H1 (cell line): ENCODE results near the gene RAB35. TPM values are rescaled to one million over a fixed set of nuclear protein-coding genes. Genes with fewer than 3 reads are reported as not detected.

Experiments
- CTCF ChIA-PET: fragments of 300-600 bp; sonication (Branson Sonifier 250); formaldehyde crosslinking; loops from one replicate; lab custom pipeline; 2021; ENCODE audit not compliant: partially characterized antibody; lab: Charles Lee
- POLR2A ChIA-PET: fragments of 300-600 bp; sonication (Branson Sonifier 250); formaldehyde crosslinking; loops from one replicate; lab custom pipeline; 2021; ENCODE audit warnings: inconsistent platforms; ENCODE audit not compliant: partially characterized antibody; lab: Charles Lee
- DNase-seq, 2 experiments: peaks; one replicate each; pipeline versions ENCODE4 v3.0.0 to v3.0.0-alpha.2; 2010 to 2022; ENCODE audit warnings: low spot score in 2 of 2, low read depth in 1 of 2, mixed read lengths in 1 of 2
- FAIRE-seq: peaks from 2 replicates; lab custom pipeline; 2011; peaks lifted over from hg19 to GRCh38; lab: Jason Lieb, UNC
- H2AFZ ChIP-seq: 2 replicates; pipeline ENCODE4 v1.8.1; 2012; ENCODE audit warnings: low read length, inconsistent platforms
- H2AK5ac ChIP-seq: 2 replicates; pipeline ENCODE4 v1.6.1; 2013; ENCODE audit warnings: low read depth, low read length
- H2BK120ac ChIP-seq: replicated peaks from 2 replicates; pipeline ENCODE3; 2013; ENCODE audit warnings: low read depth, low read length, inconsistent platforms
- H2BK12ac ChIP-seq: 2 replicates; pipeline ENCODE4 v1.6.1; 2013; ENCODE audit warnings: low read depth, low read length
- H2BK15ac ChIP-seq: 2 replicates; pipeline ENCODE4 v1.6.1; 2013; ENCODE audit warnings: low read length
- H2BK20ac ChIP-seq: 2 replicates; pipeline ENCODE4 v1.6.1; 2013; ENCODE audit warnings: low read length
- H2BK5ac ChIP-seq: 2 replicates; pipeline ENCODE4 v1.6.1; 2013; ENCODE audit warnings: low read depth, low read length
- H3K14ac ChIP-seq: 2 replicates; pipeline ENCODE4 v1.6.1; 2013; ENCODE audit warnings: inconsistent platforms; ENCODE audit not compliant: insufficient read length
- H3K18ac ChIP-seq: 2 replicates; pipeline ENCODE4 v1.6.1; 2013; ENCODE audit warnings: low read length; ENCODE audit errors: extremely low read depth
- H3K23ac ChIP-seq: 2 replicates; pipeline ENCODE4 v1.6.1; 2013; ENCODE audit warnings: inconsistent platforms; ENCODE audit not compliant: insufficient read length
- H3K23me2 ChIP-seq: 2 replicates; pipeline ENCODE4 v1.6.1; 2013; ENCODE audit warnings: low read depth, low read length
- H3K27ac ChIP-seq: 2 replicates; pipeline ENCODE4 v1.6.1; 2011; ENCODE audit warnings: low read depth, low read length, inconsistent platforms
- H3K27me3 ChIP-seq, 4 experiments: replicated peaks in 1 of 4; 1 replicate in 1 of 4; 2 replicates in 3 of 4; pipeline versions ENCODE4 v1.6.1 to v1.8.1; 2011 to 2013; ENCODE audit warnings: low read length in 3 of 4, mild to moderate bottlenecking in 3 of 4, inconsistent platforms in 2 of 4, mixed read lengths in 2 of 4, moderate library complexity in 1 of 4; ENCODE audit not compliant: control insufficient read depth in 3 of 4, insufficient read depth in 3 of 4; ENCODE audit errors: extremely low read depth in 1 of 4
- H3K36me3 ChIP-seq, 4 experiments: 2 replicates each; pipeline versions ENCODE4 v1.6.1 to v1.8.1; 2011 to 2013; ENCODE audit warnings: mild to moderate bottlenecking in 4 of 4, low read length in 3 of 4, moderate library complexity in 2 of 4, control low read depth in 1 of 4, inconsistent platforms in 1 of 4; ENCODE audit not compliant: insufficient read depth in 4 of 4, control insufficient read depth in 2 of 4
- H3K4ac ChIP-seq: replicated peaks from 2 replicates; pipeline ENCODE3; 2013; ENCODE audit warnings: low read length, low read depth, mixed read lengths, inconsistent platforms; ENCODE audit not compliant: insufficient read length
- H3K4me1 ChIP-seq, 4 experiments: replicated peaks in 1 of 4; 1 replicate in 1 of 4; 2 replicates in 3 of 4; pipeline versions ENCODE4 v1.6.1 to v1.8.1; 2011 to 2013; ENCODE audit warnings: low read length in 3 of 4, inconsistent platforms in 2 of 4, mixed read lengths in 1 of 4; ENCODE audit not compliant: insufficient read depth in 4 of 4, control insufficient read depth in 3 of 4
- H3K4me2 ChIP-seq, 2 experiments: 2 replicates each; pipeline versions ENCODE4 v1.6.1 to v1.8.1; 2011 to 2013; ENCODE audit warnings: low read depth in 2 of 2, low read length in 2 of 2, control low read depth in 1 of 2, inconsistent platforms in 1 of 2, mild to moderate bottlenecking in 1 of 2; ENCODE audit not compliant: insufficient read depth in 1 of 2
- H3K4me3 ChIP-seq, 4 experiments: fragments of 200-600, 300-600 bp in 1 of 4; sonication (generic), shearing (Covaris generic), sonication (Bioruptor Twin) in 1 of 4; 2 replicates each; pipeline versions ENCODE4 v1.5.1 to v1.8.1; 2011 to 2016; ENCODE audit warnings: low read length in 4 of 4, low read depth in 3 of 4, control low read depth in 2 of 4, inconsistent platforms in 2 of 4, mild to moderate bottlenecking in 2 of 4, mixed read lengths in 1 of 4, moderate library complexity in 1 of 4; ENCODE audit not compliant: insufficient read depth in 2 of 4; ENCODE audit errors: extremely low read depth in 1 of 4
- H3K56ac ChIP-seq: replicated peaks from 2 replicates; pipeline ENCODE3; 2013; ENCODE audit warnings: low read depth, mild to moderate bottlenecking, mixed read lengths, low read length, inconsistent platforms; ENCODE audit not compliant: insufficient read length
- H3K79me1 ChIP-seq: 2 replicates; pipeline ENCODE4 v1.6.1; 2013; ENCODE audit warnings: low read depth, low read length, control low read depth
- H3K79me2 ChIP-seq, 2 experiments: 2 replicates each; pipeline versions ENCODE4 v1.6.1 to v1.8.1; 2012 to 2013; ENCODE audit warnings: low read length in 2 of 2, mild to moderate bottlenecking in 2 of 2, inconsistent platforms in 1 of 2; ENCODE audit not compliant: insufficient read depth in 2 of 2, control insufficient read depth in 1 of 2
- H3K9ac ChIP-seq, 4 experiments: replicated peaks in 1 of 4; 1 replicate in 1 of 4; 2 replicates in 3 of 4; pipeline versions ENCODE4 v1.6.1 to v1.8.1; 2011 to 2013; ENCODE audit warnings: low read depth in 3 of 4, low read length in 3 of 4, control low read depth in 2 of 4, mild to moderate bottlenecking in 2 of 4, moderate library complexity in 2 of 4, inconsistent platforms in 1 of 4; ENCODE audit errors: extremely low read depth in 1 of 4
- H3K9me3 ChIP-seq, 2 experiments: 2 replicates each; pipeline versions ENCODE4 v1.6.1 to v1.8.1; 2012 to 2013; ENCODE audit warnings: mild to moderate bottlenecking in 2 of 2, moderate library complexity in 2 of 2, control low read depth in 1 of 2, inconsistent platforms in 1 of 2, low read depth in 1 of 2, low read length in 1 of 2, mixed read lengths in 1 of 2; ENCODE audit not compliant: insufficient read depth in 2 of 2
- H4K20me1 ChIP-seq, 2 experiments: replicated peaks in 1 of 2; 2 replicates each; pipeline versions ENCODE3 to v1.8.1; 2011 to 2013; ENCODE audit warnings: inconsistent platforms in 2 of 2, low read length in 2 of 2, mild to moderate bottlenecking in 1 of 2; ENCODE audit not compliant: insufficient read depth in 2 of 2, control insufficient read depth in 1 of 2
- H4K5ac ChIP-seq: 2 replicates; pipeline ENCODE4 v1.6.1; 2013; ENCODE audit warnings: low read length, low read depth, mixed read lengths, inconsistent platforms; ENCODE audit not compliant: insufficient read length
- H4K8ac ChIP-seq: 2 replicates; pipeline ENCODE4 v1.8.0; 2013; ENCODE audit warnings: mild to moderate bottlenecking, moderate library complexity, low read length, inconsistent platforms; ENCODE audit not compliant: insufficient read depth; ENCODE audit errors: extremely low read depth
- H4K91ac ChIP-seq: replicated peaks from 2 replicates; pipeline ENCODE3; 2013; ENCODE audit warnings: low read length, mixed read lengths, inconsistent platforms; ENCODE audit not compliant: insufficient read length
- BCL11A ChIP-seq, 2 experiments: IDR thresholded peaks; one replicate each; pipeline ENCODE4 v1.6.1; 2011; ENCODE audit warnings: low read depth in 2 of 2, low read length in 2 of 2, mild to moderate bottlenecking in 2 of 2
- EGR1 ChIP-seq: IDR thresholded peaks from 2 replicates; pipeline ENCODE4 v1.6.1; 2011; ENCODE audit warnings: low read depth, low read length, borderline replicate concordance
- EP300 ChIP-seq, 2 experiments: IDR thresholded peaks; 1 replicate in 1 of 2; 2 replicates in 1 of 2; pipeline ENCODE4 v1.6.1; 2011 to 2012; ENCODE audit warnings: low read depth in 2 of 2, low read length in 2 of 2, mild to moderate bottlenecking in 2 of 2, borderline replicate concordance in 1 of 2, inconsistent platforms in 1 of 2, moderate library complexity in 1 of 2
- HDAC6 ChIP-seq: IDR thresholded peaks from one replicate; pipeline ENCODE4 v1.7.1; 2012; ENCODE audit warnings: low read depth, mild to moderate bottlenecking, inconsistent platforms, low read length, moderate library complexity
- KDM4A ChIP-seq: IDR thresholded peaks from one replicate; pipeline ENCODE4 v1.7.1; 2012; ENCODE audit warnings: low read depth, mild to moderate bottlenecking, moderate library complexity, low read length, inconsistent platforms; ENCODE audit not compliant: severe bottlenecking
- WGBS, 2 experiments: shearing (Covaris generic) in 1 of 2; methylation state at CpG; one replicate each; pipeline versions ENCODE4 v1.1.6 to v1.1.7; 2013 to 2015; ENCODE audit warnings: low lambda C conversion rate in 2 of 2, mixed read lengths in 2 of 2, inconsistent platforms in 1 of 2, low coverage in 1 of 2, missing lambda C conversion rate in 1 of 2; ENCODE audit not compliant: insufficient replicate concordance in 2 of 2, insufficient coverage in 1 of 2, insufficient read length in 1 of 2; ENCODE audit errors: extremely low coverage in 1 of 2, missing lambda C conversion rate in 1 of 2; 5-methylcytosine and 5-hydroxymethylcytosine counted together
- long read RNA-seq, 2 experiments: library from RNA in 1 of 2; library from capped mRNA in 1 of 2; stranded (forward); transcript quantifications; one replicate each; pipeline ENCODE4 v2.0.0, GENCODE V29; 2021; ENCODE audit warnings: inconsistent platforms in 1 of 2
- polyA minus RNA-seq, 3 experiments: library from RNA; depleted of rRNA, polyadenylated mRNA; stranded (reverse); fragments of >200 nt; gene quantifications; 1 replicate in 2 of 3; 2 replicates in 1 of 3; pipeline ENCODE4 v1.2.3, GENCODE V29; 2011
- polyA plus RNA-seq, 7 experiments: library from polyadenylated mRNA; depleted of rRNA in 3 of 7; stranded (reverse) in 5 of 7; unstranded in 2 of 7; fragments of >200 nt in 5 of 7; fragments of 200-250 nt in 2 of 7; gene quantifications; 1 replicate in 5 of 7; 2 replicates in 1 of 7; 4 replicates in 1 of 7; pipeline versions ENCODE4 v1.2.1 to v1.2.3, GENCODE V29; 2011 to 2013; ENCODE audit warnings: missing spikeins in 2 of 7, mixed read lengths in 2 of 7
- total RNA-seq: library from RNA; stranded (reverse); fragmentation: NEBNext Ultra II Directional; extraction: Animal tissue kit (Norgen Biotek cat#: 25700); gene quantifications from 2 replicates; pipeline ENCODE4 v1.2.1, GENCODE V29; 2021

Gene RAB35
- total RNA-seq (39.0 and 45.7 TPM in 2 replicates), polyA plus RNA-seq (2011; rRNA removed) (33.4 and 45.8 TPM in 2 replicates), polyA minus RNA-seq (2011; rRNA and poly(A)+ RNA removed) (34.0 and 46.0 TPM in 2 replicates)
- polyA plus RNA-seq (2011; cell fraction: cytosol; rRNA removed), result 29.0 TPM
- 37.5 TPM for polyA plus RNA-seq (2011; cell fraction: nucleus; rRNA removed)
- polyA plus RNA-seq (2012, experiment 1 of 2), result 35.9 to 43.8 TPM (median 40.9 TPM) in 4 replicates
- polyA plus RNA-seq (2012, experiment 2 of 2), result 38.3 TPM
- polyA plus RNA-seq (2013, experiment 1 of 2), result 27.7 TPM
- 29.3 TPM for polyA plus RNA-seq (2013, experiment 2 of 2)
- polyA minus RNA-seq (2011; cell fraction: cytosol; rRNA and poly(A)+ RNA removed), result 16.2 TPM
- polyA minus RNA-seq (2011; cell fraction: nucleus; rRNA and poly(A)+ RNA removed), result 12.0 TPM
- long read RNA-seq, experiment 1, partial matches to known transcripts, result 9 of 28 reads
- long read RNA-seq, experiment 1, other reads (novel, unspliced or antisense), result 15 of 28 reads
- long read RNA-seq, experiment 2, partial matches to known transcripts, result 1 of 6 reads
- long read RNA-seq, experiment 2, other reads (novel, unspliced or antisense), result 3 of 6 reads

GRCh38 chr12:120116441-120116791, at the start of gene RAB35:
Gene RAB35, minus strand, starts transcription at chr12:120116753. Its CDS starts 103 bp downstream, at chr12:120116650.
- TF ChIP-seq EP300 (IDR thresholded peaks at IDR 0.05; ENCODE audit: borderline replicate concordance in 1 of 2, low read depth in 2 of 2, low read length in 2 of 2) (peak in 1 of 2 experiments; percentile 24; a peak in 1 of 3 replicates), HDAC6 (no peak), BCL11A (IDR thresholded peaks at IDR 0.05; ENCODE audit: low read depth in 2 of 2, low read length in 2 of 2) (no peak), KDM4A (peak; percentile 34), EGR1 (peak; percentile 47; the same call in 1 of the 2 replicates)
- TF ChIP-seq, all 59 proteins: peak for 3
- WGBS, 2 experiments, result 0% methylated on average over 3 of the region's 50 CpGs; no CpG with 5 or more reads in 1 of the 2 experiments
- ChIA-PET POLR2A (interaction anchor here (0.6 to 16.6 kb wide), 17 partner anchors 9 to 1966 kb away, joined by 3 to 266 read pairs (median 5); partner anchors contain the start of genes GCN1, RNU4-1, RNU4-2 and RPLP0), CTCF (interaction anchor here (1.0 to 3.6 kb wide), 7 partner anchors 9 to 149 kb away, joined by 3 to 12 read pairs (median 4); partner anchors contain the start of gene PXN)
- H2BK5ac ChIP-seq, result peak within 1 kb of the TSS; percentile 90
- peak within 1 kb of the TSS; percentile 87 for H4K8ac ChIP-seq
- no peak within 1 kb of the TSS; the same call in none of the 2 replicates for H2BK15ac ChIP-seq
- H3K4me2 ChIP-seq, result peak within 1 kb of the TSS; percentile 75 to 90
- FAIRE-seq, result no peak
- H3K79me1 ChIP-seq, result peaks cover 21% of the 10 kb centered on the region
- H3K23me2 ChIP-seq, result peaks cover 9% of the 10 kb centered on the region
- peaks cover 5 to 14% (median 9%) of the 10 kb centered on the region in 4 experiments; a peak in 6 of 7 replicates for H3K4me1 ChIP-seq
- peak within 1 kb of the TSS; percentile 48 for H2BK120ac ChIP-seq
- DNase-seq, result no peak
- no peak within 1 kb of the TSS for H3K23ac ChIP-seq
- H3K9me3 ChIP-seq, result no peaks in the 10 kb centered on the region
- H3K4ac ChIP-seq, result peak within 1 kb of the TSS; percentile 90
- peak within 1 kb of the TSS; percentile 94; the same call in 1 of the 2 replicates for H2BK12ac ChIP-seq
- H4K5ac ChIP-seq, result peak within 1 kb of the TSS; percentile 96
- peaks cover 3 to 6% of the 10 kb centered on the region in 2 experiments for H4K20me1 ChIP-seq
- H2AFZ ChIP-seq, result no peak within 1 kb of the TSS
- H3K27ac ChIP-seq, result no peak within 1 kb of the TSS; the same call in 1 of the 2 replicates
- H3K36me3 ChIP-seq, result peaks cover 0 to 4% (median 2%) of the 10 kb centered on the region in 4 experiments; a peak in 2 of 8 replicates
- H3K14ac ChIP-seq, result no peak within 1 kb of the TSS
- peak within 1 kb of the TSS; percentile 68 to 77 (median 72) for H3K9ac ChIP-seq
- peak within 1 kb of the TSS; percentile 83 for H4K91ac ChIP-seq
- peak within 1 kb of the TSS; percentile 60 for H3K56ac ChIP-seq
- H3K18ac ChIP-seq, result peak within 1 kb of the TSS; percentile 93
- H3K27me3 ChIP-seq, result no peaks in the 10 kb centered on the region
- no peak within 1 kb of the TSS; the same call in 1 of the 2 replicates for H2AK5ac ChIP-seq
- peak within 1 kb of the TSS; percentile 63 to 93 (median 89) for H3K4me3 ChIP-seq
- no peak within 1 kb of the TSS for H2BK20ac ChIP-seq
- peaks cover 0 to 49% of the 10 kb centered on the region in 2 experiments; a peak in 3 of 4 replicates for H3K79me2 ChIP-seq
